ENCODE measurements around the gene PDE4D.

The PDE4D gene

GRCh38 chr5:59893429-59894227, at the start of gene PDE4D:
PDE4D (minus strand) TSS chr5:59893726.
- peak; percentile 59 for DNase-seq

GRCh38 chr5:59937633-59938032, 44.1 kb upstream of the PDE4D start:
- no peak for DNase-seq

GRCh38 chr5:59923465-59923864, 29.9 kb upstream of the PDE4D start:
- peak; percentile 6 for DNase-seq

- DNase-seq = no peak
Measured at GRCh38 chr5:59922220-59922619, 28.7 kb upstream of the PDE4D start.

GRCh38 chr5:59921816-59922215, 28.3 kb upstream of the PDE4D start:
- DNase-seq = no peak

DNA sequence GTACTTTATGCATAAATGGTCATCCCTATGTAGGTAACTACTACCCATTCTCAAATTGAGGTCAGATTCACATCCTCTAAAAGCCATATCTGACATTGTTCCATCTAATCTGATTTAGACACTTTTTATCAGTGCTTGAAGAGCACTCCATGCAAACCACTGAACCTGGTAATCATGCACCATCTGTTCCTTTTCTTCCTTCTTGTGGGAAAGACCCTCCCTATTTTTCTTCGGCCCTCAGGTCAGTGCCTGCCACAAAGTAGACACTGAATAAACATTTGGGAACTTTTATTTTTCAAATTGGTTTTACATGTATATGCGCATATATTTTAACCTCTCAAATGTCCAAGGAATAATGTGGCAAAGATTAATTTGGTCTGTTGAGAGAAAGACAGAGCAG, 26.0 kb upstream of the PDE4D start:
- DNase-seq = peak; percentile 84

DNA sequence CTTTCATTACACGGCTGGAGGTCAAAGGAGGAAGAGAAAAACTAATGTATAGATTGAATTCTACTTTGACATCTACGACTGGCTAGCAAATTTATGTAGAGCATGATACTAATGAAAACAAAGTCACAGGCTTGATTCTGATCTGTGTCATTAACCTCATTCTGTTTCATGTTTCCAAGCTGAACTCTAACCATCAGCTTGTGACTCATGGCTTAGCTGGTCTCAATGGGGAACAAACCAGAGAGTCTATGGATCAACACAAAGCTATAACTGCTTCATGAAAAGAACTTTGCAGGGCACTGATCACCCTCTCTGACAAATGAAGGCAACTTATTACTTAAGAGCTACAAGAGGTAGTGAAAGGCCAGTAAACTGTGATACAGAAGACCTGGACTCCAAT, 23.6 kb upstream of the PDE4D start:
- no peak for DNase-seq

GRCh38 chr5:59905188-59905587, 11.7 kb upstream of the PDE4D start:
- no peak for DNase-seq

GRCh38 chr5:59897075-59897474, 3.5 kb upstream of the PDE4D start:
- no peak for DNase-seq

- no peak for DNase-seq
Measured at GRCh38 chr5:59891962-59892643, 1.4 kb downstream of the PDE4D start.

DNA sequence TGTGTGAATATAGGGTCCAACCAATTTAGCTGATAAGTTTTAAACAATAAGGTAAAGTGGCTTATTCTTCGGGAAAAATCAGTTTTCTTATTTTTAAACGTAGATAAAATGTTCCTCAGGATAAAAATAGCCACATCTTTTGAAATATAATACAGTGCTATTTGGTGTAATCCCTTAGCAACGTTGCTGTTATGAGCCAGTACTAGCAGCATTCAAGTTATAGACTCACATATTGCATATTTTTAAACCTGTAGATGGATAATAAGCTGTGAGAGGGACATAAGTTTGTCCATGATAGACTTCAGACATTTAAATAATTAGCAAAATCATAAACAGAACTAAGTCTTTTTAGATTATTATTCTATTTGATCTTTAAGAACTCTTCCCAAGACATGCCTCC, 6.3 kb downstream of the PDE4D start:
- no peak for DNase-seq

DNA sequence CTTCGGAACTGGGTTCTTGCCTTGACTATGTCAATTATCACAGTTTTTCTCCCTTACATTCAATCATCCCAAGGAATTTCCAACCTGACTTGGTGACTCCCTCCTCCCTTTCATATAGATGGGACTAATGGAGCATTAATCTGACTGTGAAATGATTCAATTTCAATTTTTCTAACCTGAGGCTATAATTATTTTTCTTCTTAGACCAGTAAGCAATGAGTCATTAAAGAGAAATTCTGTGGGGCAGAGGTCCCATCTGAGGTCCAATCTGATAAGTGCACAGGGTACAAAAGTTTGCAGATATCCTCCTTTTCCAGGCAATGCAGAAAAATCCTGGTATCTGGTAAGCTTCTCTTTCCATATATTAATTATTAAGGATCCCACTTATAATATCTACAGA, 18.9 kb downstream of the PDE4D start:
- no peak for DNase-seq

DNA sequence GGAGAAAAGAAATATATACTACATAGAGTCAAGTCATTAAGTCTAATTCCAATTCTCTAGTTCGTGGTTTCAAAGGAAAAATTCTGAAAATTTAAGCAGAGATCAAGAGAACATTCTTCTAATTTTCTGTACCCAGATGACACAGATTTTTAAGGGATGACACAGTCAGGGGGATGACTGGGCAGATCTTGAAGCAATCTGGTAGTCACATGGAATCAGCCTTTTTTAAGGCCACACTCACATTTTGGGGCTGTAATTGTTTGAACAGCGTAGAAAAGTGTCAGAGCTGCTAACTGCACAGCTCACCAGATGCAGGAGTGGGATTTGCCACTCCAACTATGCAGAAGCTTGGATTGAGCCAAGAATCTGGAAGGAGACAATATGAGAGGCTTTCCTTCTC, 20.4 kb downstream of the PDE4D start:
- no peak for DNase-seq

- no peak for DNase-seq
Measured at GRCh38 chr5:59866661-59867060, 26.9 kb downstream of the PDE4D start.

- no peak for DNase-seq
Measured at GRCh38 chr5:59864718-59865117, 28.8 kb downstream of the PDE4D start.

GRCh38 chr5:59863777-59864176, 29.7 kb downstream of the PDE4D start:
- DNase-seq = no peak

GRCh38 chr5:59856358-59856757, 37.2 kb downstream of the PDE4D start:
- no peak for DNase-seq

- DNase-seq = no peak
Measured at GRCh38 chr5:59850766-59851165, 42.8 kb downstream of the PDE4D start.

GRCh38 chr5:59847586-59847985, 45.9 kb downstream of the PDE4D start:
- no peak for DNase-seq

DNA sequence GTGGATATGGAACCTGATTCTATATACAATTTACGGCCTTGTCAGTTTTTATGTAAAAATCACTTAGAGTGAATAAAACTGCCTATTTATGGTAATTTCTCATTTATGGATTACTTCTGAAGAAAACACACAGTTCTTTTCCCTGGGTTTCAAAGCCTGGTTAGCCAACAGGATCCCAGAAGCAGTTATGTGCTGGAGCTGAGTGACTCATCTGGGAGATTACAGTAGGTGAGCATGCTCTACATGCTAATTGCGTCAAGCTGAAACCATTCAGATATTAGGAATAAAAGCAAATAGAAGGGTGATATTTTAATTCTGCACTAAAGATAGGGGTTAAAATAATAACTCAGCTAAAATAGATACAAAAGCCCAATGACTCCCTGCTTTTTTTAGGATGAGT, 47.8 kb downstream of the PDE4D start:
- DNase-seq = no peak

GRCh38 chr5:59843511-59844213, 49.9 kb downstream of the PDE4D start:
- no peak for DNase-seq

DNA sequence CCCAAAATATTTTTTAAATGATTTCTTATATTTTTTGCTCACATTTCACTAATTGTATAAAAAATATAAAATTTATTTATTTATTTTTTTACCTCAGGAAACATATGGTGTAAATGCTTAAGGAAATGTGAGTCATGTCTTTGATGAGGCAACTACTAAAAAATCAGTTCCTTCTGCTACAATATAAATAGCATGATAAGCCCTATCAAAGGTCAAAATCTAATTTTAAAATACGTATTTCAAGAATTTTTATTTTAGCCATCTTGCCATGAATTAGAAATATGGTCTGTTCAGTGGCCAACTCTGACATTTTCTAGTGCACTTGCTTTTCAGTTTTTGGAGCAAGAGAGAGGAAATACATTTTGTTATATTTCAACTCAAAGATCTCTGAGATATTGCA, 50.5 kb downstream of the PDE4D start:
- DNase-seq = no peak

GRCh38 chr5:59840200-59840601, 53.3 kb downstream of the PDE4D start:
- DNase-seq = peak; percentile 21

DNA sequence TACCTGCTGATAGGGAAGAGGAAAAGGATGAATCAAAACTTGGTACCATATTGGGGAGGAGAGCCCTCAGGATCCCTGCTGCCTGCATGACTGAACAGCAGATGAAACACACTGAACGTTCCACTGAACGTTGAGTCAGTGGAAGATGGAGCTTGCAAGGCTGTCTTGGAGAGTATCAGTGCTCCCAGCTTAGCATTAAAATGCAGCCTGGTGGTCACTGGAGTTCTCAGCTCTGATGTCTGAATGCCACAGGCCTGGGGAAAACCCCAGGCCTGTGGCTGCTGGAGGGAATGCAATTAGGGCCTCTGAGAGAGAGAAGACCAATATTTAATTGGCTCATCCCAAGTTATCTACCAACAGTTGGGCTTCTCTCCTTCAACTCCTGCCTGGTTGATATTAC, 54.5 kb downstream of the PDE4D start:
- DNase-seq = peak; percentile 2

Data from NCI-H82 (cell line).